GM21447 (cell line): ENCODE results near the gene NUDT6.
A peak's percentile ranks its signal among the peaks of the same experiment; 100 is the strongest.
"Not testable (repeated sequence)": the region's sequence is repeated elsewhere in the genome, so short reads cannot be mapped to it uniquely, and the experiment has no call there.

Experiments used
- ATAC-seq: cut with Tn5 transposase; IDR thresholded peaks from one replicate; pipeline ENCODE4 v1.9.1; 2021; ENCODE audit not compliant: unreplicated experiment

Gene NUDT6, protein sequence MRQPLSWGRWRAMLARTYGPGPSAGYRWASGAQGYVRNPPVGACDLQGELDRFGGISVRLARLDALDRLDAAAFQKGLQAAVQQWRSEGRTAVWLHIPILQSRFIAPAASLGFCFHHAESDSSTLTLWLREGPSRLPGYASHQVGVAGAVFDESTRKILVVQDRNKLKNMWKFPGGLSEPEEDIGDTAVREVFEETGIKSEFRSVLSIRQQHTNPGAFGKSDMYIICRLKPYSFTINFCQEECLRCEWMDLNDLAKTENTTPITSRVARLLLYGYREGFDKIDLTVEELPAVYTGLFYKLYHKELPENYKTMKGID

DNA sequence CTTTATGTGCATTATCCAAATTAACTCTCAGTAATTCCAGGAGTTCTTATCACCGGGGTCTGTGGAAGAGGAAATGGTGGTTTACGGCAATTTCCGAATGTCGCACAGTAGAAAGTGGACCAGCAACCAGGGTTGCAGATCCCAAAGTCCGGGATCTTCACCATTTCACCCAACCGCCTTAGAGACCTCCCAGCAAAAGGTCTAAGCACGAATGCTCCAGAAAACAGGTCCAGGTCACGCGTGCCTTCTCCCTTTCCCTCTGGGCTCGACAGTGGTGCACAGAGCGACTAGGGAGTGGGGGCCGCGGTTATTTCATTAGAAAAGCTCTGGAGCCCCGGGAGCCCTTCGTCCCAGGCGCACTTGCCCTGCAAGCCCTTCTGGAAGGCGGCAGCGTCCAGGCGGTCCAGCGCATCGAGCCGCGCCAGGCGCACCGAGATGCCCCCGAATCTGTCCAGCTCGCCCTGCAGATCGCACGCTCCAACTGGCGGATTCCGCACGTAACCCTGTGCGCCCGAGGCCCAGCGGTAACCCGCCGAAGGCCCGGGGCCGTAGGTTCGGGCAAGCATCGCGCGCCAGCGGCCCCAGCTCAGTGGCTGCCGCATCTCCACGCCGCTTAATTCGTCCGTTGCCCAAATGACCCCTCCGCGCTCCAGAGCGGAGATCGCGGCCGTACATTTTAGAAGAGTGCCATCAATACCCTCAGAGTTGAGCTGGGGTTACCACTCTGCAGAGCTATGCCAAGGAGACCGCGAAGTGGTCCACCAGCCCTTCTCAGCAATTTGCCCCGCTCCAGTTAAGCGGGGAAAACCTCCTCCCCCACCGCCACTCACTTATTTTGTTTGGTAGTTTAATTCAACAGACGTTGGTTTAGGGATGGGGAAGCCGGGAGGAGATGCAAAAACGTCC, at the start of gene NUDT6:
Gene NUDT6 (minus strand): TSS at position 627 of the 906 bp plus-strand sequence. CDS start 25 bp downstream, at position 602.
- ATAC-seq, result peak; percentile 73

- ATAC-seq, result no peak
Measured at GRCh38 chr4:122968227-122968812, 45.9 kb upstream of the NUDT6 start.

GRCh38 chr4:122967231-122967630, 44.8 kb upstream of the NUDT6 start:
- ATAC-seq, result no peak

GRCh38 chr4:122966201-122966600, 43.8 kb upstream of the NUDT6 start:
- ATAC-seq, result no peak

- ATAC-seq, result no peak
Measured at GRCh38 chr4:122963216-122963615, 40.8 kb upstream of the NUDT6 start.

- ATAC-seq, result no peak
Measured at GRCh38 chr4:122960611-122961000, 38.2 kb upstream of the NUDT6 start.

DNA sequence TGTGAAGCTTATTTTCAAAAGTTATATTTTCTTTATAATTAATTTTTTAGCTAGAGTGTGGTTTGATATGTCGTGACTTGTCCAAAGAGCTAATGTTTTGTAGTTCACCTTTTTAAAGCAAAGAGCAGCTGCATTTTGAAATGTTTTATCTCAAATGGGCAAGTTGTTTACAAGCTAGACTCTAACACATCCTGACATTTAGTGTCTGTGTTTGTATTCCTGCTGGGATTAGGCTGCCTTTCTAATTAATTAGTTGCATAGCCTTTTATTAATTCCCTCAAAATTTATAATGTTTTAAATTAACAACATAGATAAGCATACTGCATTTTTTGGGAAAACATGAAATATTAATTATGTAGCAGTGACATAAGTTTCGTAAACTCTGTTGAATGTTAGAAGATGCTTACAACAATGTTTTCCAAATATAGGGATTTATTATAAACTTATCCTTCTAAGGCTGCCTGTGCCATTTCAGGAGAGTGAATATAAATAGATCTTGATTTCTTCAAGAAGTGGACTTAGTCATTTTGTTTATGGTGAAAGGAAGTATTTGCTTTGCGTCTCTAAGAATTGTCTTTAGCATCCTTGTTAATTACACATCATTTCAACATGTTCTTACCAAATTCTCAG, 37.7 kb upstream of the NUDT6 start:
- ATAC-seq, result no peak

DNA sequence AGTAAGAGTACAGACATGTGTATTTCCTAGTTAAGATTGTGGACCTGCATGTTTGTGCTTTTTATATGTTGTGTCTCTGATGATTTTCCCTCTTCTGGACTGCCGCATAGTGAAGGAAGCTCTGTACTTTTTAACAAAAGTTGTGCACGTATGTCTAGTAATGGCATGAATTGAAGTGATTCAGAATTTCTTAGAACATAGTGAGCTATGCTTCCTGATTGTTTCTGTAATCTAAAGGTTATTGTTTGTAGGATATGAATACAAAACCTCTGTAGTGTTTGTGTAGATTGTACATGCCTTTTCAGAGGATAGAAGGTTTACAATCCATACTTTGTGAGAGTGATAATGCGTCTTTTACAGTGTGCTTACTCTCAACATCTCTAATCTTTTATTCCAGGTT, 37.0 kb upstream of the NUDT6 start:
- ATAC-seq, result no peak

DNA sequence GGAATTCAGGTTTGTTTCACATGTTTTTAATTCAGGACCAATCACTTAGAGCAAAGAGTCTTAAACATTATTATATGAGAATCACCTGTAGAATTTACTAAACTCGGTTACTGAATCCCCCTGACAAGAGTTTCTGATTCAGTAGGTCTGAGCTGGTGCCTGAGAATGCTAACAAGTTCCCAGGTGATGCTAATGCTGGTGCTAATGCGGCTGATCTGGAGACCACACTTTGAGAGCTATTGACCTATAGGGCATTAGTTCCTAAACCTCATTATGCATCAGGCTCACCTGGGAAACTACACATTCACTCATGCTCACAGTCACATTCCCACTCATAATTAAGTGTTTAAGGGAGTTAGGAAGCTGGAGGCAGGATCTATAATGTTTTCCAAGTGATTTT, 36.1 kb upstream of the NUDT6 start:
- ATAC-seq, result no peak

DNA sequence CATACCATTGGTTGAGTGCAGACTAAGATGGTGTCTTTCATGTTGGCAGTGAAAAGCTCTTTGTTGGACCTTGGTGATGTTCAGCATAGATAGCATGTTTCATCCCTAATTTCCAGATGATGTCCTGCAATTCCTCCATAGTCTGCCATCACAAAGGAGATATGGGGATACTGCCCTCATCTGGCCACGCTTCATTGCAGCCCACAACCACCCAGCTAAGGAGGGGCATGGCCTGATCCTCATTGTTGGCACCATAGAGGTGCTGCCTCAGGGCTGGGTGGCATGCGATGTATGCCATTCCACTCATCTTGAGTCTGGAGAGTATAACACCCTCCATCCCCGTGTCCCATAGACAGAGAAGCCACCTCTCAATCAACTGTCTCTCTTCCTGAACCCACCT, 31.5 kb upstream of the NUDT6 start:
- ATAC-seq, result no peak

GRCh38 chr4:122952028-122952427, 29.6 kb upstream of the NUDT6 start:
- no peak for ATAC-seq

DNA sequence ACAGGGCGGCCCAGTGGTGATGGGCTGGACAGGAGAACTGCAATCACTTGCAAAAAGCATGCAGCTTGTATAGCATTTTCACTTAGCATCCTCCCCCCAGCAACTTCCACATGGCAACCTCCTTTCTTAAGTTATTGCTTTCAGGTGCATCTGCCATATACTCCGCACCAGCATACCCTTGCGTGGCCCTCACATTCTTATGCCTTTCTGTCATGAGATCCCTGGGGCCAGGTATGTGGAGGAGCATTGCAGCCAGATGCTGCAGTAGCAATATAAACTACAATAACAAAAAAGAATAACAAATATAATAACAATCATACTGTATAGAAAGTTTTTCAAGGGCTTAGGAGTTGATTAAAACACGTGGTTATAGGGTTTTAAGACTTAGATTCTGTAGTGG, 26.3 kb upstream of the NUDT6 start:
- no peak for ATAC-seq

DNA sequence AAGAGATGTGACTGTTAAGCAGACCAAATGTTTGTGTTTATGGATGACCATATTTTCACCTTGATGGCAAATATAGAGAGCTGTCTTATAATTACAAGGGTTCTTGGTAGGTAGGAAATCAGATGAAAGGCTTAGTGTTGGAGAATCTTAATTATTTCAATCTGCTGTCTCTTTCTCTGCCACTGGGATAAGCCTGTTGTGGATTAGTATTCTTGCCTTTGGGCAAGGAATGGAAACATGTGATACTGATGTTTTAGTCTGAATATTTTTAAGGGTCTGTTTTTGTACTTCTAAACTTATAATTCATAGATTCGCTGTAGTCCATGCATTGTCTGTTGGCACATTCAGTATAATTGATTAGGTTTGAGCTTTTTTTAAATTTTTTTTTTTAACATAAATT, 23.7 kb upstream of the NUDT6 start:
- ATAC-seq, result no peak

- ATAC-seq, result not testable (repeated sequence)
Measured at GRCh38 chr4:122945136-122945535, 22.7 kb upstream of the NUDT6 start.

DNA sequence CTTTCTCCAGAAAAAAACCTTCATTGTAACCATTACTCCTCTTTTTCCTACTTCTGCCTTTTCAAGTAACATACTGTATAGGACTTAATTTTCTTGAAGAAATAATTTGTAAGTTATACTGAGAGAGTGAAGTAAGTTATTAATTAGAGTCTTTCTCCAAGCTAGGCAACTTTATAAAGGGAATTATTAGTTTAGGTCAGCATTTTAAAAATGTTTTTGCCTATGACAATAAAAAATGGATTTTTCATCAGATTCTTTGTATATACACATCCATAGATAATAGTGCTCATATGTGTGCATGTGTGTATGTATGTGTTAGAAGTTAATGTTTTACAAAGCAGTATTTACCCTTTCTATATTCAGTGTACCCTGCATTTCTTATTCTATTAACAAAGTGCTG, 10.4 kb upstream of the NUDT6 start:
- ATAC-seq, result no peak

- ATAC-seq, result no peak
Measured at GRCh38 chr4:122930862-122931261, 8.5 kb upstream of the NUDT6 start.

- no peak for ATAC-seq
Measured at GRCh38 chr4:122928930-122929329, 6.5 kb upstream of the NUDT6 start.

DNA sequence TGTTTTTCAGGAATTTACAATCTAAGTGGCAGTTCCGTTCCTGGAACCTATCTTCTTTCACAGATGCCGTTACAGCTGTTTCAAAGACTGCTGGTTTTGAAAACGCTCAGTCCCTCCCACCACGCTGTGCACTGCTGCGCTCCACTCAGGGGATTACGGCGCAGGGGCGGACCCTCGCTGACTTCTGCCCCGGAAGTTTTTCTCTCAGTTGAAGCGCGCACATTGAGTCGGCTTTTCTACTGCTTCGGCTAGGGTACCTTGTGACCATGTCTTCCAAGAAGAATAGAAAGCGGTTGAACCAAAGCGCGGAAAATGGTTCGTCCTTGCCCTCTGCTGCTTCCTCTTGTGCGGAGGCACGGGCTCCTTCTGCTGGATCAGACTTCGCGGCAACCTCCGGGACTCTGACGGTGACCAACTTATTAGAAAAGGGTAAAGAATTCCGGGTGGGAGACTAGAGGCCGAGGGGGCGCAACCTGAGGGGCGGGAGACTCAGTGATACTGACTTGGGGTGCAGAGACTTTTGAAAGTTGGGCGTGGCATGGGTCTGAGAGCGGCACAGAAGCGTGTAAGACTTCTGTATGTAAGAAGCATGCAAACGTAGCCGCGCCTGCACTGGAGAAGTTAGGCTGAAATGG, 597 bp upstream of the NUDT6 start:
- peak; percentile 96 for ATAC-seq

DNA sequence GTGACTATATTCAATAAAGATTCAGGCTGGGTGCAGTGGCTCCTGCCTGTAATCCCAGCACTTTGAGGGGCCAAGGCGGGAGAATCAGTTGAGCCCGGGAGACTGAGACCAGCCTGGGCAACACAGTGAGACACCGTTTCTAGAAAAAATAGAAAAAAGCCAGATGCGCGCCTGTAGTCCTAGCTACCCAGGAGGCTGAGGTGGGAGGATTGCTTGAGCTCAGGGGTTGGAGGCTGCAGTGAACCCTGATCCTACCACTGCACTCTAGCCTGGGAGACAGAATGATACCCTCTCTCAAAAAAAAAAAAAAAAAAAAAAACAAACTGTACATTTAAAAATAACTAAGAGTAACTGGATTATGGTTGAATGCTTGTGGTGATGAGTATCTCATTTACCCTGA, 1.1 kb downstream of the NUDT6 start:
- no peak for ATAC-seq

DNA sequence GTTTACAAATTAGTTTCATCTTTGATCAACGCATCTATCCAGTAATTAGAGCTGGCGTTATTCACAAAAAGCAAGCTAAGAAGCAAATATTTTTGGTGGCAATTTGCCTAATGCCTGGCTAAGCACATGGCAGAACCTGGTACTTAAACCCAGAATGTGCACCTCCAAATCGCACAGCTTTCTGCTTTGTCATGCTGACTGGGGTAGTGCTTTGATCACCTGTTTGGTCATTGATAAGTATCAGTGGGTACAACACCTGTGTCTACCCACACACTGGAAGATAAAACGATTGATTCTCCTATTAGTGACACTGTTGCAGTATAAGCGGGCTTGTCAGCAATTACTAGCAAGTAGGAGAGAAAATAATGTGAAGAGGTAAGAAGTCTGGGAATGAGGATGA, 1.9 kb downstream of the NUDT6 start:
- ATAC-seq, result no peak

DNA sequence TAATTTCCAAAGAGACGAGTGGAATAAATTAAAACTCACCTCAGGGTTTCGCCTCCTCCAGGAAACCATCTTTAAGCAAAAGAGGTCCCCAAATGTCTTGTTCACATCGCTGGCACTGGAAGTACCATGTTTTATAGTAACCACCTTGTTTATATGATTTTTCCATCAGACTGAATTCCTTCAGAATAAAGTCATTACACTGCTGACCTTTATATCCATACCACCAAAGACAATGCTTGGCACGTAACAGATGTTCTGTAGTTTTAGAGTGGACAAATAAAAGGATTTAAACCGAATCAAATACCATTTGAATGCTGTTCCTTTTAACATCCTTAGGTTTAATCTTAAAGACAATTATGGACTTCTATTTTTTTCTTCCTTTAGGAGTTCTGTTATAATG, 4.7 kb downstream of the NUDT6 start:
- ATAC-seq, result no peak
